HCT116 (cell line): ENCODE results near the gene MBNL2. TPM values are rescaled to one million over a fixed set of nuclear protein-coding genes. Genes with fewer than 3 reads are reported as not detected.
A peak's percentile ranks its signal among the peaks of the same experiment; 100 is the strongest.

ENCODE experiments used
- ATAC-seq: fragments of 200-7000 bp; cut with Tn5 transposase; 2 replicates; pipeline ENCODE4 v1.9.1; 2020; ENCODE audit warnings: mild to moderate bottlenecking, moderate library complexity
- BruUV-seq: library from RNA; stranded (reverse); fragments of 400-500 nt; replicated peaks from 2 replicates; lab custom pipeline; 2021; lab: Mats Ljungman, UMichigan
- CTCF ChIA-PET: fragments of 300-600 bp; sonication (Branson Sonifier 250); formaldehyde crosslinking; loops from one replicate; lab custom pipeline; 2021; ENCODE audit warnings: antibody characterized with exemption; lab: Charles Lee
- POLR2A ChIA-PET: fragments of 300-600, 350-600 bp; sonication (Branson Sonifier 250); formaldehyde crosslinking; loops from one replicate; lab custom pipeline; 2021; ENCODE audit warnings: antibody characterized with exemption; lab: Charles Lee
- RAD21 ChIA-PET, 2 experiments: fragments of 300-600 bp; sonication (Branson Sonifier 250); formaldehyde crosslinking; loops; one replicate each; lab custom pipeline; 2023; ENCODE audit warnings: low total read pairs in 2 of 2; ENCODE audit not compliant: uncharacterized antibody in 2 of 2, unreplicated experiment in 2 of 2, low non-redundant PET in 1 of 2; lab: Charles Lee
- DNase-seq: peaks from one replicate; pipeline ENCODE4 v3.0.0-alpha.2; 2010; ENCODE audit warnings: low read depth, low spot score
- H2AFZ ChIP-seq: fragments of 200-600 bp; shearing (Covaris generic), sonication (generic); 2 replicates; pipeline ENCODE4 v1.6.1; 2017; ENCODE audit warnings: low read depth, mixed run types, mixed read lengths, antibody characterized with exemption, low read length; ENCODE audit not compliant: poor library complexity, severe bottlenecking
- H3K27ac ChIP-seq: 2 replicates; pipeline ENCODE4 v1.5.1; 2012; ENCODE audit warnings: low read depth, low read length
- H3K27me3 ChIP-seq: fragments of 200-600 bp; sonication (generic); 2 replicates; pipeline ENCODE4 v1.6.1; 2016; ENCODE audit warnings: mixed run types, low read length, mixed read lengths; ENCODE audit not compliant: insufficient read depth
- H3K36me3 ChIP-seq, 2 experiments: fragments of 200-500 bp in 1 of 2; fragments of 200-600 bp in 1 of 2; sonication (Bioruptor generic) in 1 of 2; sonication (generic) in 1 of 2; 2 replicates each; pipeline versions ENCODE4 v1.5.1 to v1.6.1; 2014 to 2016; ENCODE audit warnings: low read length in 2 of 2, inconsistent platforms in 1 of 2, mixed read lengths in 1 of 2, mixed run types in 1 of 2; ENCODE audit not compliant: insufficient read depth in 2 of 2, control insufficient read depth in 1 of 2
- H3K4me1 ChIP-seq, 2 experiments: fragments of 200-600 bp in 1 of 2; sonication (generic) in 1 of 2; 2 replicates each; pipeline versions ENCODE4 v1.5.1 to v1.6.1; 2012 to 2017; ENCODE audit warnings: low read length in 2 of 2, inconsistent platforms in 1 of 2, mild to moderate bottlenecking in 1 of 2, mixed read lengths in 1 of 2, mixed run types in 1 of 2, moderate library complexity in 1 of 2; ENCODE audit not compliant: insufficient read depth in 2 of 2, control insufficient read depth in 1 of 2
- H3K4me2 ChIP-seq: fragments of 200-600 bp; sonication (generic); 2 replicates; pipeline ENCODE4 v1.6.1; 2017; ENCODE audit warnings: mixed run types, low read length, mixed read lengths
- H3K4me3 ChIP-seq, 2 experiments: fragments of 200-600 bp in 1 of 2; sonication (generic) in 1 of 2; replicated peaks in 1 of 2; 2 replicates each; pipeline ENCODE4 v1.5.1; 2011 to 2016; ENCODE audit warnings: low read length in 2 of 2, control low read depth in 1 of 2, low read depth in 1 of 2, mild to moderate bottlenecking in 1 of 2, mixed read lengths in 1 of 2, mixed run types in 1 of 2
- H3K79me2 ChIP-seq: fragments of 200-600 bp; sonication (generic); 2 replicates; pipeline ENCODE4 v1.6.1; 2017; ENCODE audit warnings: mild to moderate bottlenecking, mixed run types, low read length, moderate library complexity, mixed read lengths; ENCODE audit not compliant: insufficient read depth
- H3K9ac ChIP-seq: fragments of 200-600 bp; sonication (generic); 2 replicates; pipeline ENCODE4 v1.6.1; 2016; ENCODE audit warnings: low read length, mixed read lengths
- H3K9me2 ChIP-seq: fragments of 200-600 bp; sonication (generic), shearing (Covaris generic); 2 replicates; pipeline ENCODE4 v1.6.1; 2017; ENCODE audit warnings: mixed run types, mild to moderate bottlenecking, moderate library complexity; ENCODE audit not compliant: insufficient read depth
- H3K9me3 ChIP-seq, 2 experiments: fragments of 200-500 bp in 1 of 2; fragments of 200-600 bp in 1 of 2; sonication (Bioruptor generic) in 1 of 2; sonication (generic) in 1 of 2; 2 replicates each; pipeline ENCODE4 v1.6.1; 2014 to 2017; ENCODE audit warnings: low read length in 2 of 2, mixed read lengths in 2 of 2, inconsistent platforms in 1 of 2, low read depth in 1 of 2, mild to moderate bottlenecking in 1 of 2, mixed run types in 1 of 2, moderate library complexity in 1 of 2; ENCODE audit not compliant: control insufficient read depth in 1 of 2, insufficient read depth in 1 of 2
- H4K20me1 ChIP-seq: fragments of 200-600 bp; sonication (generic), shearing (Covaris generic); 2 replicates; pipeline ENCODE4 v1.6.1; 2017; ENCODE audit warnings: mixed run types, mild to moderate bottlenecking, moderate library complexity; ENCODE audit not compliant: insufficient read depth
- EGR1 ChIP-seq: IDR thresholded peaks from 2 replicates; pipeline ENCODE4 v1.6.1; 2012; ENCODE audit warnings: low read depth
- EZH2phosphoT487 ChIP-seq: fragments of 200-600 bp; IDR thresholded peaks from 2 replicates; pipeline ENCODE4 v1.6.1; 2018; ENCODE audit warnings: antibody characterized with exemption, borderline replicate concordance
- JUND ChIP-seq: IDR thresholded peaks from 2 replicates; pipeline ENCODE4 v1.6.1; 2012
- POLR2AphosphoS5 ChIP-seq: IDR thresholded peaks from 2 replicates; pipeline ENCODE4 v1.6.1; 2011; ENCODE audit warnings: mild to moderate bottlenecking, low read depth, low read length, moderate library complexity
- REST ChIP-seq: IDR thresholded peaks from 2 replicates; pipeline ENCODE4 v1.6.1; 2012; ENCODE audit warnings: low read depth
- SRF ChIP-seq: IDR thresholded peaks from 2 replicates; pipeline ENCODE4 v1.6.1; 2012; ENCODE audit warnings: low read depth
- YY1 ChIP-seq: IDR thresholded peaks from 2 replicates; pipeline ENCODE4 v1.6.1; 2011; ENCODE audit warnings: low read length, low read depth, moderate library complexity, mild to moderate bottlenecking; ENCODE audit not compliant: insufficient replicate concordance; ENCODE audit errors: extremely low read depth
- ZNF274 ChIP-seq: fragments of 200-500 bp; sonication (Bioruptor generic); IDR thresholded peaks from 2 replicates; pipeline ENCODE4 v1.6.1; 2014; ENCODE audit warnings: mild to moderate bottlenecking, low read depth, low read length, inconsistent platforms
- intact Hi-C: fragments of 100-400 bp; cut with micrococcal nuclease; formaldehyde crosslinking; loops from 2 replicates; pipeline ENCODE4 v1.10.0; 2022
- total RNA-seq: library from RNA; stranded (reverse); gene quantifications from one replicate; pipeline ENCODE4 v1.2.1, GENCODE V29; 2021; ENCODE audit not compliant: unreplicated experiment

MBNL2 gene
- total RNA-seq, 1 experiment from 2014 or later, result 73.9 TPM

- ChIA-PET RAD21 (no interaction called here), CTCF (no interaction called here), POLR2A (interaction anchor here (1.4 kb wide), 1 partner anchor 17 kb away, joined by 4 read pairs; the partner anchor contains the start of gene MBNL2)
- Histone ChIP-seq H3K27me3 (no peaks in the 10 kb centered on the region), H3K9ac (0 out of 2 replicates have a peak overlapping the region, but pooled peaks have one; percentile 6), H2AFZ (no peak overlapping the region), H3K27ac (peak overlapping the region; percentile 37; the same call in 1 of the 2 replicates), H3K4me2 (peak overlapping the region; percentile 34), H3K36me3 (no peaks in the 10 kb centered on the region), H3K9me2 (no peaks in the 10 kb centered on the region), H3K4me1 (peaks cover 7 to 12% of the 10 kb centered on the region in 2 experiments; a peak in 3 of 4 replicates), H3K4me3 (no peak overlapping the region), H3K79me2 (no peaks in the 10 kb centered on the region), H4K20me1 (no peaks in the 10 kb centered on the region), H3K9me3 (no peaks in the 10 kb centered on the region)
- no peak for DNase-seq
- no TSS peak for BruUV-seq
- intact Hi-C loops, result no loop called here
- TF ChIP-seq SRF, result no peak
- TF ChIP-seq YY1, result no peak
- no peak for TF ChIP-seq REST
- TF ChIP-seq JUND, result no peak
- TF ChIP-seq ZNF274, result no peak
- TF ChIP-seq EGR1, result no peak
- no peak for TF ChIP-seq POLR2AphosphoS5
- TF ChIP-seq EZH2phosphoT487, result no peak
- no peak for ATAC-seq
These were observed 16.7 kb upstream of the MBNL2 start for GRCh38 chr13:97205465-97205864.
